Activated T-cell treated with anti-CD3 and anti-CD28 coated beads, Interleukin-2, amount 50 U/mL, for 24 hours (primary cell): ENCODE data around the gene SLC4A9.

Source experiments
- DNase-seq: peaks from one replicate; pipeline ENCODE4 v3.0.0-alpha.2; 2020
- H3K27ac Mint-ChIP-seq: 2 replicates; pipeline ENCODE4 v1.8.0; 2020; ENCODE audit warnings: mild to moderate bottlenecking, mixed read lengths
- H3K27me3 Mint-ChIP-seq: 2 replicates; pipeline ENCODE4 v1.8.0; 2020; ENCODE audit warnings: mixed read lengths
- H3K36me3 Mint-ChIP-seq: 2 replicates; pipeline ENCODE4 v1.8.0; 2020; ENCODE audit warnings: low read depth, mixed read lengths
- H3K4me1 Mint-ChIP-seq: 2 replicates; pipeline ENCODE4 v1.8.0; 2020; ENCODE audit warnings: low read depth, mixed read lengths
- H3K4me3 Mint-ChIP-seq: 2 replicates; pipeline ENCODE4 v1.8.0; 2020; ENCODE audit warnings: mild to moderate bottlenecking, moderate library complexity, mixed read lengths
- H3K9me3 Mint-ChIP-seq: 2 replicates; pipeline ENCODE4 v1.8.0; 2020; ENCODE audit warnings: mixed read lengths

The SLC4A9 gene

GRCh38 chr5:140362875-140363630, 3.1 kb downstream of the SLC4A9 start:
- Mint-ChIP-seq H3K27me3 (no peaks in the 10 kb centered on the region), H3K4me1 (peaks cover 9% of the 10 kb centered on the region), H3K4me3 (peak overlapping the region; percentile 74), H3K9me3 (no peaks in the 10 kb centered on the region), H3K36me3 (no peaks in the 10 kb centered on the region), H3K27ac (peak overlapping the region; percentile 38)
- peak; percentile 92 for DNase-seq

DNA sequence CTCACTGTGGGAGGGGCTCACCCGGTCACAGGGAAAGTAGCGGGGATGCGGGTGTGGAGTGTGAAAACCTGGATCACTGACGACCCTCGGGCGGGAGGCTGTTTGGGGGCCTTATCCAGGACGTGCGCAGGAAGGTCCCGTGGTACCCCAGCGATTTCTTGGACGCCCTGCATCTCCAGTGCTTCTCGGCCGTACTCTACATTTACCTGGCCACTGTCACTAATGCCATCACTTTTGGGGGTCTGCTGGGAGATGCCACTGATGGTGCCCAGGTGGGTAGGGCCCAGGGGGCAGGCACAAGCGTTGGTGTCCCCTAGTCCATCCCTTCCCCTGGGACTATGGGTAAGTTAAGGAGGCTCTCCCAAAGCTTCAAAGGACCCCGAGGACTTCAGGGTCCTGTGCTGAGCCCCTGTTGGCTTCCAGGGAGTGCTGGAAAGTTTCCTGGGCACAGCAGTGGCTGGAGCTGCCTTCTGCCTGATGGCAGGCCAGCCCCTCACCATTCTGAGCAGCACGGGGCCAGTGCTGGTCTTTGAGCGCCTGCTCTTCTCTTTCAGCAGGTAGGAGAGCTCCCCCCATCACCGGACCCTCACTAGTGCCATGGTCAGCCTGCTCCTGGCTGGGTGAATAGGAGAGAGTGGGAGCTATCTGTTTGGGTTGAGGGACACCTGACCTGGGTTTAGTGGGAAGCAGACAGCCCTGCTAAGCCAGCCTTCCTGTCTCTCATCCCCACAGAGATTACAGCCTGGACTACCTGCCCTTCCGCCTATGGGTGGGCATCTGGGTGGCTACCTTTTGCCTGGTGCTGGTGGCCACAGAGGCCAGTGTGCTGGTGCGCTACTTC, 3.9 kb downstream of the SLC4A9 start:
- Mint-ChIP-seq H3K27ac (no peak overlapping the region), H3K27me3 (no peaks in the 10 kb centered on the region), H3K9me3 (no peaks in the 10 kb centered on the region), H3K4me3 (peak overlapping the region; percentile 74), H3K4me1 (peaks cover 9% of the 10 kb centered on the region), H3K36me3 (no peaks in the 10 kb centered on the region)
- DNase-seq = no peak

DNA sequence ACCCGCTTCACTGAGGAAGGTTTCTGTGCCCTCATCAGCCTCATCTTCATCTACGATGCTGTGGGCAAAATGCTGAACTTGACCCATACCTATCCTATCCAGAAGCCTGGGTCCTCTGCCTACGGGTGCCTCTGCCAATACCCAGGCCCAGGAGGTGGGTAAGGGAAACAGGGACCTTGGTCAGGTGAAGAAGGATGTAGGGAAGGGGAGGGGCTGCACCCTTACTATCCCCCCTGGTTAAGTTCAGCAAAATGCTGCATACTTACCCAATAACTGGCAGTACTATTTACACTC, 4.4 kb downstream of the SLC4A9 start:
- H3K9me3 Mint-ChIP-seq = no peaks in the 10 kb centered on the region
- H3K4me1 Mint-ChIP-seq = peaks cover 9% of the 10 kb centered on the region
- H3K27ac Mint-ChIP-seq = no peak overlapping the region
- no peak for DNase-seq
- H3K36me3 Mint-ChIP-seq = no peaks in the 10 kb centered on the region
- no peaks in the 10 kb centered on the region for H3K27me3 Mint-ChIP-seq
- H3K4me3 Mint-ChIP-seq = no peak overlapping the region

DNA sequence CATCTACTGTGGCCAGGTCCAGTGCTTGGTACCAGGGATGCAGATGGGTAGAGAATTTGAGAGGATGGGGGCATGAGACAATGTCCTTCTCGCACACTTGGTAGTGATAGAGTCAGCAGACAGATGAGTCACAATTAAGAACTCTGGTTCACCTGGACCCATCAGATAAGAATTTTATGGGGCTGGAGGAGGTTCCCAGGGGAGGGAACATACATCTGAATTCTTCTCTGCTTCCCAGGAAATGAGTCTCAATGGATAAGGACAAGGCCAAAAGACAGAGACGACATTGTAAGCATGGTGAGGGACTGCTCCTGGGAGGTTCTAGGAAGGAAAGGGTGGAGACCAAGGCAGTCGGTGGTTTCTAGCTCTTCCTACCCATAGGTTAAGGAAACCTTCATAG, 5.3 kb downstream of the SLC4A9 start:
- no peaks in the 10 kb centered on the region for H3K9me3 Mint-ChIP-seq

DNA sequence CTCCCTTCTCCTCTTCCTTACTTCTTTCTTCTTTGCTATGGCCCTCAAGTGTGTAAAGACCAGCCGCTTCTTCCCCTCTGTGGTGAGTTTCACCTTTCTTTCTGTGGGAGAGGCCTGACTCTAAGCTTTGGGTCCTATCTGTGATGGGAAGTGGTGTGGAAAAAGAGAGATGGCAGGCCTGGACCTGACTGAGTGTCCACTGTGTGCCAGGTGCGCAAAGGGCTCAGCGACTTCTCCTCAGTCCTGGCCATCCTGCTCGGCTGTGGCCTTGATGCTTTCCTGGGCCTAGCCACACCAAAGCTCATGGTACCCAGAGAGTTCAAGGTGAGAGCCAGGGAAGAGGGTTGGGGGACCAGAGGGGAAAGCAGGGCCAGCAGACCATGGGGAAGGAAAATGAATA, 5.9 kb downstream of the SLC4A9 start:
- Mint-ChIP-seq H3K27me3 (no peaks in the 10 kb centered on the region), H3K4me1 (peaks cover 9% of the 10 kb centered on the region), H3K9me3 (no peaks in the 10 kb centered on the region), H3K27ac (no peak overlapping the region), H3K4me3 (no peak overlapping the region), H3K36me3 (no peaks in the 10 kb centered on the region)
- no peak for DNase-seq

More for the DNA sequence above, 5.3 kb downstream of the SLC4A9 start:
- H3K27ac Mint-ChIP-seq = no peak overlapping the region
- no peak for DNase-seq
- H3K36me3 Mint-ChIP-seq = no peaks in the 10 kb centered on the region
- no peak overlapping the region for H3K4me3 Mint-ChIP-seq
- no peaks in the 10 kb centered on the region for H3K27me3 Mint-ChIP-seq
- peaks cover 9% of the 10 kb centered on the region for H3K4me1 Mint-ChIP-seq

DNA sequence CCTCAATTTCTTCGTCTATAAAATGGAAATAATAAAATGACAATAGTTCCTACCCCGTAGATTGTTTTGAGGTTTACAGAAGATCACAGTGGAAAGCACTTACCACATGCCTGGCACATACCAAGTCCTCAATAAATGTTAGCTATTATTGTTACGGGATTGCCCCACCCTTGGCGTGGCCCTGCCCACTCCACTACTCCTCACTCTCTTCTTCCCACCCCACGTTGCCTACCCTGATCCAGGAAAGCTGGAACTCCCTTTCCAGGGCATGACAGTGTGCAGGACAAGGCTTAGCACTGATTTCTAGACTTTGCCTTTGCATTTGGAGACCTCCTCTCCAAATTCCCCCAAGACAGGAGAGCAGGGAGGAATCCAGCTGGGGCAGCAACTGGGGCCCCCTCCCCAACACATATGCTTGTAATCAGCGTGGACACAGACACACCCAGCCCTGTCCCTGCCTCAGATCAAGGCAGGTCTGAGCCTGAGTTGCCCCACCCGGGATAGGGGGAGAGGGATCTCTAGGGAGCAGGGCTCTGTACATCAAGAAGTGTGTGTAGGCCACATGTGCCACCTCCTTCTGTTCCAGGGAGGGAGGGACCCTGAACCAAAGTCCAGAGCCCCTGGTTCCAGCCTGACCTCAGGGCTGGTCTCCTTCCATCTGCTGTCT, 6.7 kb downstream of the SLC4A9 start:
- H3K9me3 Mint-ChIP-seq = no peaks in the 10 kb centered on the region
- no peak overlapping the region for H3K4me3 Mint-ChIP-seq
- H3K4me1 Mint-ChIP-seq = peaks cover 9% of the 10 kb centered on the region
- no peaks in the 10 kb centered on the region for H3K27me3 Mint-ChIP-seq
- no peak overlapping the region for H3K27ac Mint-ChIP-seq
- no peaks in the 10 kb centered on the region for H3K36me3 Mint-ChIP-seq
- DNase-seq = no peak

- Mint-ChIP-seq H3K36me3 (no peaks in the 10 kb centered on the region), H3K27ac (no peak overlapping the region), H3K9me3 (no peaks in the 10 kb centered on the region), H3K4me3 (no peak overlapping the region), H3K27me3 (no peaks in the 10 kb centered on the region), H3K4me1 (peaks cover 9% of the 10 kb centered on the region)
- no peak for DNase-seq
Measured at GRCh38 chr5:140367256-140368013, 7.4 kb downstream of the SLC4A9 start.

DNA sequence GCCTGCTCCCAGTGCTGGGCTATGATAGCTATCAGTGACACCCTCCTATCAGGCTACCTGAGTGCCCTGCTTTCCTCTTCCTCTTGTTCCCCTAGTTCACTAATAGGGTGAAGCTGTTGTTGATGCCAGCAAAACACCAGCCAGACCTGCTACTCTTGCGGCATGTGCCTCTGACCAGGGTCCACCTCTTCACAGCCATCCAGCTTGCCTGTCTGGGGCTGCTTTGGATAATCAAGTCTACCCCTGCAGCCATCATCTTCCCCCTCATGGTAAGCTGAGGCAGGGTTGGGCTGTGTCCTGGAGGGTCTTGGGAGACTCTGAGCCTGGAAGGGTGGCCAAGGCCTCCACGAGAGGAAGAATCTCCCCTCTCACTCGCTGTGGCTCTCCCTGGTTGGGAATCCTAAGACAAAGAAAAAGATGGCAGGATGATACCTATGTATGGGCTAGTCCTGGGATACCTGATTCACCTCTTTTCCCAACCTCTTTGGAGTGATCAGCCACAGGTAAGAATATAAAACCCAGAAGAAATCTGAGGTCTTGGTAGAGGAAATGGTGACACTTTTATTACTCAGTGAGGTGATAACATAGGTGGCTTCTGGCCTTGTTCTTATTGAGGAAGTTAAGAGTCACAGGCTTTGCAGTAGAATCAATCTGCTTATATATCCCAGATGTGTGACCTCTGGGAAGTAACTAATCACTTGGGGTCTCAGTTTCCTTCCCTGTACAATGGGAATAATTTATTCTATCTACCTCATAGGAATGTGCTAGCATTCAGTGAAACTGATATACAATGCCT, 11.6 kb downstream of the SLC4A9 start:
- no peaks in the 10 kb centered on the region for H3K27me3 Mint-ChIP-seq
- no peak for DNase-seq

GRCh38 chr5:140372971-140373487, 13.0 kb downstream of the SLC4A9 start:
- H3K36me3 Mint-ChIP-seq = no peaks in the 10 kb centered on the region
- no peaks in the 10 kb centered on the region for H3K27me3 Mint-ChIP-seq
- H3K4me3 Mint-ChIP-seq = no peak overlapping the region
- no peaks in the 10 kb centered on the region for H3K4me1 Mint-ChIP-seq
- no peaks in the 10 kb centered on the region for H3K9me3 Mint-ChIP-seq
- peak; percentile 60 for DNase-seq
- no peak overlapping the region for H3K27ac Mint-ChIP-seq

More for the DNA sequence above, 11.6 kb downstream of the SLC4A9 start:
- no peaks in the 10 kb centered on the region for H3K9me3 Mint-ChIP-seq
- no peak overlapping the region for H3K27ac Mint-ChIP-seq
- no peak overlapping the region for H3K4me3 Mint-ChIP-seq
- H3K4me1 Mint-ChIP-seq = peaks cover 4% of the 10 kb centered on the region
- no peaks in the 10 kb centered on the region for H3K36me3 Mint-ChIP-seq

GRCh38 chr5:140381351-140381750, 21.4 kb downstream of the SLC4A9 start:
- no peaks in the 10 kb centered on the region for H3K27me3 Mint-ChIP-seq
- H3K36me3 Mint-ChIP-seq = no peaks in the 10 kb centered on the region
- no peak overlapping the region for H3K4me3 Mint-ChIP-seq
- peaks cover 14% of the 10 kb centered on the region for H3K4me1 Mint-ChIP-seq
- H3K27ac Mint-ChIP-seq = no peak overlapping the region
- no peak for DNase-seq
- no peaks in the 10 kb centered on the region for H3K9me3 Mint-ChIP-seq

GRCh38 chr5:140381972-140382371, 22.0 kb downstream of the SLC4A9 start:
- H3K27ac Mint-ChIP-seq = peak overlapping the region; percentile 26
- H3K4me3 Mint-ChIP-seq = no peak overlapping the region
- H3K27me3 Mint-ChIP-seq = no peaks in the 10 kb centered on the region
- no peaks in the 10 kb centered on the region for H3K36me3 Mint-ChIP-seq
- H3K9me3 Mint-ChIP-seq = no peaks in the 10 kb centered on the region
- peaks cover 14% of the 10 kb centered on the region for H3K4me1 Mint-ChIP-seq
- DNase-seq = no peak

DNA sequence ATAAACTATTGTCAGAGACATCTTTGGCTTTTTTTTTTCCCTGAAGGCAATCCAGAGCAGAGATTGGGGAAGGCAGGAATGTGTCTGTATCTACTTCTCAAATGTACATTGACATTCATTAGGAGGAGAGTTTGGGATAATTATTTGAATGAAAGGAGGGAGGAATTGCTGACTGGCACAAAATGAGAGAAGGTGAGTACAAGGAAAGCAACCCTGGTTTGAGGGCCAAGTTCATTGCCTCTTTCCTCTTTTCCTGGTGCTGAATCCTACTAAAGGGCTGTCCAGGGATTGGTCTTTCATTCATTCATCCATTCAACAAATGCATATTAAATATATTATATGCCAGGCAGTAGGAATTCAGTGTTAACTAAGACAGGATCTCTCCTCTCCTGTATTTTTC, 22.9 kb downstream of the SLC4A9 start:
- H3K4me1 Mint-ChIP-seq = peaks cover 14% of the 10 kb centered on the region
- no peaks in the 10 kb centered on the region for H3K27me3 Mint-ChIP-seq
- H3K9me3 Mint-ChIP-seq = no peaks in the 10 kb centered on the region
- no peak overlapping the region for H3K27ac Mint-ChIP-seq
- no peak for DNase-seq
- H3K36me3 Mint-ChIP-seq = no peaks in the 10 kb centered on the region
- no peak overlapping the region for H3K4me3 Mint-ChIP-seq

DNA sequence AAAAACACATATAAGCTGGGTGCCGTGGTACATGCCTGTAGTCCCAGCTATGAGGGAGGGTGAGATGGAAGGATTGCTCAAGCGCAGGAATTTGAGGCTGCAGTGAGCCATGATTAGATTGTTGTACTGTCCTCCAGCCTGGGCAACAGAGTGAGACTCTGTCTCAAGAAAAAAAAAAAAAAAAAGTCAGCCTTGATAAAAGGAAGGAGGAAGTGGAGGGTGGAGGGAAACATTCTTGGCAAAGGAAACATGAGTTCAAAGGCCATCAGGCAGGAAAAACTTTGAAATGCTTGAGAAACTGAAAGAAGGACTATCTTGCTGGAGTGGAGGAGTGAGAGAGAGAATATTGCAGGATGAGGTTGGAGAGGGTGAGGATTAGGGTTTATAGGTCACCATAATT, 23.3 kb downstream of the SLC4A9 start:
- Mint-ChIP-seq H3K9me3 (no peaks in the 10 kb centered on the region), H3K4me1 (peaks cover 14% of the 10 kb centered on the region), H3K4me3 (no peak overlapping the region), H3K36me3 (no peaks in the 10 kb centered on the region), H3K27me3 (no peaks in the 10 kb centered on the region), H3K27ac (no peak overlapping the region)
- no peak for DNase-seq
